ENCODE measurements around the gene MMP27. TPM values are rescaled to one million over a fixed set of nuclear protein-coding genes. Genes with fewer than 3 reads are reported as not detected.

Gene MMP27
- total RNA-seq, 1 experiment from 2014 or later: not detected

DNA sequence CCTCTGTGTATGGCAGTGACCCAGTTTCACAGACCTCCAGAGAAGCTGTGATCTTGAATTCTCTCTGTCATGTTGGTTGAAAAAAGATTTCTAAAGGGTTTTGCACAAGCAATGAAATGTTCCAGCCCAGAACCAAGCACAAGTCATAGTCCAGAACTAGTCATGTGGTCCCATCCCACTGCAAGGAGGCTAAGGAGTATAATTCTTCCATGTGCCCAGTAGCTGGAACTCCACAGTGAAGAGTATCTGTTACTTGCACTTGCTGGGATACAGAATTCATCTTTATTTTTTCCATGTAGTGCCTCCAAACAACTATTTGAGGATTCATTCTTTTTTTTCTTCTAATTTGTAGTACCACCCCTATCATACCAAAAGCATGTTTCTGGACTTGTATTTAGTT is 29.1 kb upstream of the MMP27 start:
- H3K27ac Mint-ChIP-seq: no peak overlapping the region
- H3K4me3 Mint-ChIP-seq: no peak overlapping the region
- Histone ChIP-seq H3K4me1 (ENCODE audit: insufficient read depth, low read length) (no peaks in the 10 kb centered on the region), H3K56ac (ENCODE audit: insufficient read length, low read depth, low read length) (no peak overlapping the region), H2AFZ (ENCODE audit: low read length) (no peak overlapping the region), H3K23me2 (ENCODE audit: insufficient read length, low read depth, low read length, poor library complexity, severe bottlenecking) (no peaks in the 10 kb centered on the region), H2BK120ac (ENCODE audit: low read depth, low read length, poor library complexity, severe bottlenecking) (no peak overlapping the region), H3K23ac (ENCODE audit: insufficient read length, low read depth, low read length) (no peak overlapping the region), H3K4ac (ENCODE audit: low read depth, low read length) (no peak overlapping the region), H3K9me3 (ENCODE audit: control insufficient read depth, low read depth, low read length) (no peaks in the 10 kb centered on the region), H3K14ac (ENCODE audit: insufficient read depth, low read length) (no peak overlapping the region), H4K20me1 (ENCODE audit: control insufficient read depth, insufficient read depth, insufficient read length) (no peaks in the 10 kb centered on the region), H3K18ac (ENCODE audit: insufficient read length, low read depth, low read length) (no peak overlapping the region), H3T11ph (ENCODE audit: low read length) (no peak overlapping the region), H2BK20ac (ENCODE audit: low read depth, low read length, poor library complexity, severe bottlenecking) (no peak overlapping the region), H3K9ac (ENCODE audit: extremely low read depth, insufficient read length, low read length) (no peak overlapping the region), H3K4me2 (ENCODE audit: insufficient read depth, insufficient read length, low read length) (no peak overlapping the region), H3K27me3 (ENCODE audit: insufficient read depth, low read length) (no peaks in the 10 kb centered on the region), H4K5ac (ENCODE audit: insufficient read length, low read depth, low read length) (no peak overlapping the region), H2BK15ac (ENCODE audit: low read depth, low read length) (no peak overlapping the region), H2BK5ac (ENCODE audit: insufficient read length, low read length) (no peak overlapping the region), H3K79me1 (ENCODE audit: insufficient read depth, low read depth, low read length, poor library complexity, severe bottlenecking) (no peaks in the 10 kb centered on the region), H3K27ac (ENCODE audit: insufficient read length, low read depth, low read length) (no peak overlapping the region), H2BK12ac (ENCODE audit: insufficient read length, low read depth, low read length) (no peak overlapping the region), H3K79me2 (ENCODE audit: insufficient read depth, low read length) (no peaks in the 10 kb centered on the region), H2AK5ac (ENCODE audit: insufficient read length, low read length) (no peak overlapping the region), H4K8ac (replicated peaks; ENCODE audit: insufficient read length, low read depth, low read length) (no peak overlapping the region), H4K91ac (ENCODE audit: insufficient read length, low read depth, low read length) (no peak overlapping the region)
- H3K9me3 Mint-ChIP-seq: no peaks in the 10 kb centered on the region
- no peak for DNase-seq
- no peaks in the 10 kb centered on the region for H3K36me3 Mint-ChIP-seq (ENCODE audit: insufficient read depth in 1 of 3, low read depth in 3 of 3)
- peaks cover 2 to 5% of the 10 kb centered on the region in 2 experiments; a peak in 3 of 4 replicates for H3K4me1 Mint-ChIP-seq
- H3K27me3 Mint-ChIP-seq (ENCODE audit: low read depth): no peaks in the 10 kb centered on the region
- TF ChIP-seq CTCF (conservative IDR thresholded peaks at IDR 0.05): no peak; the same call in 2 of the 3 replicates
